Neural cell (in vitro differentiated cells): ENCODE results near the gene KRT86. TPM values are rescaled to one million over a fixed set of nuclear protein-coding genes. Genes with fewer than 3 reads are reported as not detected.

Source experiments
- H2AFZ ChIP-seq: fragments of 200-600, 300-800 bp; sonication (generic), shearing (Covaris generic); 2 replicates; pipeline ENCODE4 v1.6.0; 2014; ENCODE audit warnings: low read depth, mild to moderate bottlenecking, antibody characterized with exemption, low read length, moderate library complexity
- H3F3A ChIP-seq: fragments of 200-600 bp; shearing (Covaris generic); 2 replicates; pipeline ENCODE4 v1.6.1; 2016; ENCODE audit warnings: mild to moderate bottlenecking, moderate library complexity, mixed read lengths, antibody characterized with exemption, low read length; ENCODE audit not compliant: insufficient read depth, poor library complexity, severe bottlenecking
- H3K27ac ChIP-seq: fragments of 200-600, 300-800 bp; sonication (generic), shearing (Covaris generic); 2 replicates; pipeline ENCODE4 v1.5.1; 2014; ENCODE audit warnings: mild to moderate bottlenecking, low read length, moderate library complexity
- H3K27me3 ChIP-seq: fragments of 300-800, 200-600 bp; sonication (generic), shearing (Covaris generic); 2 replicates; pipeline ENCODE4 v1.6.0; 2014; ENCODE audit warnings: mild to moderate bottlenecking, low read depth, low read length, moderate library complexity; ENCODE audit not compliant: insufficient read depth
- H3K36me3 ChIP-seq: fragments of 300-800, 200-600 bp; sonication (generic), shearing (Covaris generic); 2 replicates; pipeline ENCODE4 v1.5.1; 2014; ENCODE audit warnings: mild to moderate bottlenecking, antibody characterized with exemption, low read length, moderate library complexity; ENCODE audit not compliant: insufficient read depth
- H3K4me2 ChIP-seq: fragments of 300-800, 200-600 bp; sonication (generic), shearing (Covaris generic); 2 replicates; pipeline ENCODE4 v1.6.0; 2014; ENCODE audit warnings: mild to moderate bottlenecking, low read length
- H3K4me3 ChIP-seq: fragments of 300-800, 200-600 bp; sonication (generic), shearing (Covaris generic); 2 replicates; pipeline ENCODE4 v1.5.1; 2014; ENCODE audit warnings: mild to moderate bottlenecking, low read length, moderate library complexity
- H3K79me2 ChIP-seq: fragments of 200-600 bp; shearing (Covaris generic); replicated peaks from 2 replicates; pipeline ENCODE4 v1.6.0; 2014; ENCODE audit warnings: mild to moderate bottlenecking, low read length, moderate library complexity; ENCODE audit not compliant: insufficient read depth
- H3K9ac ChIP-seq: fragments of 300-800, 200-600 bp; sonication (generic), shearing (Covaris generic); 2 replicates; pipeline ENCODE4 v1.6.1; 2016; ENCODE audit warnings: mild to moderate bottlenecking, low read length, mixed read lengths
- H3K9me2 ChIP-seq: fragments of 200-600 bp; shearing (Covaris generic); 2 replicates; pipeline ENCODE4 v1.6.1; 2016; ENCODE audit warnings: mild to moderate bottlenecking, low read length, mixed read lengths; ENCODE audit not compliant: insufficient read depth
- H3K9me3 ChIP-seq: fragments of 200-600, 300-800 bp; sonication (generic), shearing (Covaris generic); 2 replicates; pipeline ENCODE4 v1.6.1; 2016; ENCODE audit warnings: mild to moderate bottlenecking, mixed run types, low read length, moderate library complexity, mixed read lengths
- H4K20me1 ChIP-seq: fragments of 200-600 bp; shearing (Covaris generic); 2 replicates; pipeline ENCODE4 v1.6.1; 2016; ENCODE audit warnings: mild to moderate bottlenecking, mixed run types; ENCODE audit not compliant: insufficient read depth
- EP300 ChIP-seq: fragments of 450-650 bp; conservative IDR thresholded peaks from 2 replicates; pipeline ENCODE4 v1.6.1; 2014; ENCODE audit warnings: antibody characterized with exemption, mild to moderate bottlenecking, moderate library complexity; ENCODE audit not compliant: poor library complexity, severe bottlenecking
- EZH2 ChIP-seq: fragments of 200-600, 300-800 bp; shearing (Covaris generic), sonication (generic); IDR thresholded peaks from 2 replicates; pipeline ENCODE4 v1.6.1; 2014; ENCODE audit warnings: antibody characterized with exemption, low read length, borderline replicate concordance, mild to moderate bottlenecking; ENCODE audit not compliant: insufficient read depth, poor library complexity, severe bottlenecking
- MXI1 ChIP-seq: fragments of 450-650 bp; conservative IDR thresholded peaks from 2 replicates; pipeline ENCODE4 v1.6.1; 2014; ENCODE audit warnings: antibody characterized with exemption, mild to moderate bottlenecking; ENCODE audit not compliant: poor library complexity, severe bottlenecking
- POLR2AphosphoS5 ChIP-seq: IDR thresholded peaks from 2 replicates; pipeline ENCODE4 v1.6.1; 2012
- RAD21 ChIP-seq: fragments of 450-650 bp; conservative IDR thresholded peaks from 2 replicates; pipeline ENCODE4 v1.6.1; 2014; ENCODE audit warnings: antibody characterized with exemption, mild to moderate bottlenecking, moderate library complexity
- SMC3 ChIP-seq: fragments of 450-650 bp; conservative IDR thresholded peaks from 2 replicates; pipeline ENCODE4 v1.6.1; 2014; ENCODE audit warnings: antibody characterized with exemption, mild to moderate bottlenecking, moderate library complexity; ENCODE audit not compliant: poor library complexity
- TAF1 ChIP-seq: IDR thresholded peaks from 2 replicates; pipeline ENCODE4 v1.6.1; 2012; ENCODE audit warnings: low read depth
- polyA plus RNA-seq: library from polyadenylated mRNA; depleted of rRNA; stranded (reverse); fragments of >200 nt; gene quantifications from 2 replicates; pipeline ENCODE4 v1.2.3, GENCODE V29; 2014
- TF ChIP-seq, protein P1 (sequence below): fragments of 450-650 bp; IDR thresholded peaks from 2 replicates; pipeline ENCODE4 v1.5.1; 2014; ENCODE audit warnings: antibody characterized with exemption, mild to moderate bottlenecking, moderate library complexity; ENCODE audit not compliant: poor library complexity, severe bottlenecking
- TF ChIP-seq, protein P2 (sequence below): IDR thresholded peaks from 2 replicates; pipeline ENCODE4 v1.6.1; 2012; ENCODE audit warnings: borderline replicate concordance

KRT86 gene
- polyA plus RNA-seq, 1 donor from 2014 or later = not detected

DNA sequence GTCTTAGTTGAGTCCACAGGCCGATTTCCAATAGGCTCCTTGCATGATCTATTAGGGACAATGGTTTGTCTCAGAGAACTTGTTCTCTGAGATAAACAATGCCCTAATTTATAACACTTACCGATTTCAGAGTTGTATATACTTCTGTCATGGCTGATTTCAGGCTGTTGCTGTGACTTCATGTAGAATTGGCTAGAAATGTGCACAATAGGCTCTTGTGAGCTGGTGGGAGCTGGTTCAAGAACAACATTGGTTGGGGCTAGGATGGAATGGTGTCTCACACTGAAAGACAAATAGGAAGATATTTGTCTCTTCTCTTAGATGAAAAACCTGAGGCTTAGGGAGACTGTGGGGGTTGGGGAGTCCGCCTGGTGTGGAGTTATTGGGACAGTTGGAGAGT lies 6.7 kb upstream of the KRT86 start:
- Histone ChIP-seq H3K36me3 (no peaks in the 10 kb centered on the region), H3K27ac (no peak overlapping the region), H3K9me2 (no peaks in the 10 kb centered on the region), H3K4me3 (no peak overlapping the region), H3K4me2 (no peak overlapping the region), H3K9ac (no peak overlapping the region), H2AFZ (no peak overlapping the region), H4K20me1 (no peaks in the 10 kb centered on the region), H3K79me2 (no peaks in the 10 kb centered on the region), H3K27me3 (no peaks in the 10 kb centered on the region), H3F3A (no peaks in the 10 kb centered on the region), H3K9me3 (no peaks in the 10 kb centered on the region)
- no peak for TF ChIP-seq SMC3
- TF ChIP-seq, protein P1, sequence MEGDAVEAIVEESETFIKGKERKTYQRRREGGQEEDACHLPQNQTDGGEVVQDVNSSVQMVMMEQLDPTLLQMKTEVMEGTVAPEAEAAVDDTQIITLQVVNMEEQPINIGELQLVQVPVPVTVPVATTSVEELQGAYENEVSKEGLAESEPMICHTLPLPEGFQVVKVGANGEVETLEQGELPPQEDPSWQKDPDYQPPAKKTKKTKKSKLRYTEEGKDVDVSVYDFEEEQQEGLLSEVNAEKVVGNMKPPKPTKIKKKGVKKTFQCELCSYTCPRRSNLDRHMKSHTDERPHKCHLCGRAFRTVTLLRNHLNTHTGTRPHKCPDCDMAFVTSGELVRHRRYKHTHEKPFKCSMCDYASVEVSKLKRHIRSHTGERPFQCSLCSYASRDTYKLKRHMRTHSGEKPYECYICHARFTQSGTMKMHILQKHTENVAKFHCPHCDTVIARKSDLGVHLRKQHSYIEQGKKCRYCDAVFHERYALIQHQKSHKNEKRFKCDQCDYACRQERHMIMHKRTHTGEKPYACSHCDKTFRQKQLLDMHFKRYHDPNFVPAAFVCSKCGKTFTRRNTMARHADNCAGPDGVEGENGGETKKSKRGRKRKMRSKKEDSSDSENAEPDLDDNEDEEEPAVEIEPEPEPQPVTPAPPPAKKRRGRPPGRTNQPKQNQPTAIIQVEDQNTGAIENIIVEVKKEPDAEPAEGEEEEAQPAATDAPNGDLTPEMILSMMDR = no peak
- no peak for TF ChIP-seq EP300
- TF ChIP-seq MXI1 = no peak
- TF ChIP-seq, protein P2, sequence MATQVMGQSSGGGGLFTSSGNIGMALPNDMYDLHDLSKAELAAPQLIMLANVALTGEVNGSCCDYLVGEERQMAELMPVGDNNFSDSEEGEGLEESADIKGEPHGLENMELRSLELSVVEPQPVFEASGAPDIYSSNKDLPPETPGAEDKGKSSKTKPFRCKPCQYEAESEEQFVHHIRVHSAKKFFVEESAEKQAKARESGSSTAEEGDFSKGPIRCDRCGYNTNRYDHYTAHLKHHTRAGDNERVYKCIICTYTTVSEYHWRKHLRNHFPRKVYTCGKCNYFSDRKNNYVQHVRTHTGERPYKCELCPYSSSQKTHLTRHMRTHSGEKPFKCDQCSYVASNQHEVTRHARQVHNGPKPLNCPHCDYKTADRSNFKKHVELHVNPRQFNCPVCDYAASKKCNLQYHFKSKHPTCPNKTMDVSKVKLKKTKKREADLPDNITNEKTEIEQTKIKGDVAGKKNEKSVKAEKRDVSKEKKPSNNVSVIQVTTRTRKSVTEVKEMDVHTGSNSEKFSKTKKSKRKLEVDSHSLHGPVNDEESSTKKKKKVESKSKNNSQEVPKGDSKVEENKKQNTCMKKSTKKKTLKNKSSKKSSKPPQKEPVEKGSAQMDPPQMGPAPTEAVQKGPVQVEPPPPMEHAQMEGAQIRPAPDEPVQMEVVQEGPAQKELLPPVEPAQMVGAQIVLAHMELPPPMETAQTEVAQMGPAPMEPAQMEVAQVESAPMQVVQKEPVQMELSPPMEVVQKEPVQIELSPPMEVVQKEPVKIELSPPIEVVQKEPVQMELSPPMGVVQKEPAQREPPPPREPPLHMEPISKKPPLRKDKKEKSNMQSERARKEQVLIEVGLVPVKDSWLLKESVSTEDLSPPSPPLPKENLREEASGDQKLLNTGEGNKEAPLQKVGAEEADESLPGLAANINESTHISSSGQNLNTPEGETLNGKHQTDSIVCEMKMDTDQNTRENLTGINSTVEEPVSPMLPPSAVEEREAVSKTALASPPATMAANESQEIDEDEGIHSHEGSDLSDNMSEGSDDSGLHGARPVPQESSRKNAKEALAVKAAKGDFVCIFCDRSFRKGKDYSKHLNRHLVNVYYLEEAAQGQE = no peak
- no peak for TF ChIP-seq RAD21
- no peak for TF ChIP-seq TAF1
- no peak for TF ChIP-seq EZH2
- TF ChIP-seq POLR2AphosphoS5 = no peak

DNA sequence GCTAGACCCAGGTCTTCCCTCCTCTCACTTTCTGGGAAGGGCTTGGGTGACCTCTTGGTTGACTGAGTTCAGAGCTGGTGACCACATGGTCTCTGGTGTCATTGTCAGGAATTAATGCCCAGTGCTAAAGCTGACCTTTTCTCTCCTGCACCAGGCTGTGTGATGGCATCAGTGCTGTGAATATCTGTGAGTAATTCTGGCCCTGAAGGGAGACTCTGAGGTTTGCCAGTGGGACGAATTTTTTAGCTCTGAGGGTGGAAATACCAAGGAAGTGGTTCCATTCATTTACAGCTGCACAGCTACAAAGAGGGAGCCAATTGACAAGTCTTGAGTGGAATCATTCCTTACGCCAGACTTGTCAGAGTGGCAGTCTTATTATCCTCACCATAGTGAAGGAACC lies 6.2 kb upstream of the KRT86 start:
- Histone ChIP-seq H2AFZ (no peak overlapping the region), H3K4me3 (no peak overlapping the region), H3K36me3 (no peaks in the 10 kb centered on the region), H3K9ac (no peak overlapping the region), H3K9me2 (no peaks in the 10 kb centered on the region), H4K20me1 (no peaks in the 10 kb centered on the region), H3K4me2 (no peak overlapping the region), H3K79me2 (no peaks in the 10 kb centered on the region), H3K9me3 (no peaks in the 10 kb centered on the region), H3K27ac (no peak overlapping the region), H3K27me3 (no peaks in the 10 kb centered on the region), H3F3A (no peaks in the 10 kb centered on the region)
- TF ChIP-seq, protein P1 = no peak
- TF ChIP-seq EZH2 (no peak), TAF1 (no peak), RAD21 (no peak), POLR2AphosphoS5 (no peak), MXI1 (no peak)
- TF ChIP-seq, protein P2 = no peak
